Panc1 (cell line): ENCODE measurements around the gene CHRDL1. TPM values are rescaled to one million over a fixed set of nuclear protein-coding genes. Genes with fewer than 3 reads are reported as not detected.
"Not testable (repeated sequence)": the region's sequence is repeated elsewhere in the genome, so short reads cannot be mapped to it uniquely, and the experiment has no call there.

ENCODE experiments used
- ATAC-seq: fragments of 200-7000 bp; cut with Tn5 transposase; 2 replicates; pipeline ENCODE4 v1.9.1; 2020; ENCODE audit warnings: mild to moderate bottlenecking, moderate library complexity
- BruUV-seq: library from RNA; stranded (reverse); fragments of 400-500 nt; replicated peaks from 2 replicates; lab custom pipeline; 2021; lab: Mats Ljungman, UMichigan
- CTCF ChIA-PET: fragments of 300-600 bp; sonication (Branson Sonifier 250); formaldehyde crosslinking; loops from one replicate; lab custom pipeline; 2022; ENCODE audit warnings: antibody characterized with exemption; lab: Charles Lee
- POLR2A ChIA-PET: fragments of 300-600 bp; sonication (Branson Sonifier 250); formaldehyde crosslinking; loops from one replicate; lab custom pipeline; 2022; ENCODE audit warnings: antibody characterized with exemption; lab: Charles Lee
- DNase-seq: peaks from one replicate; pipeline ENCODE4 v3.0.0-alpha.2; 2010; ENCODE audit warnings: low read depth, low spot score
- H3K27ac ChIP-seq: 2 replicates; pipeline ENCODE4 v1.5.1; 2011; ENCODE audit warnings: mild to moderate bottlenecking, low read length, inconsistent platforms
- H3K27me3 ChIP-seq: fragments of 200-500 bp; sonication (Bioruptor generic); 2 replicates; pipeline ENCODE4 v1.6.0; 2014; ENCODE audit warnings: low read length, inconsistent platforms; ENCODE audit not compliant: control insufficient read depth, insufficient read depth
- H3K36me3 ChIP-seq: fragments of 200-500 bp; sonication (Bioruptor generic); 2 replicates; pipeline ENCODE4 v1.5.1; 2014; ENCODE audit warnings: inconsistent platforms, mild to moderate bottlenecking, low read length, moderate library complexity; ENCODE audit not compliant: control insufficient read depth, insufficient read depth
- H3K4me1 ChIP-seq: 2 replicates; pipeline ENCODE4 v1.5.1; 2011; ENCODE audit warnings: inconsistent platforms, mild to moderate bottlenecking, low read length, moderate library complexity; ENCODE audit not compliant: control insufficient read depth, insufficient read depth
- H3K4me3 ChIP-seq, 2 experiments: 2 replicates each; pipeline ENCODE4 v1.5.1; 2011 to 2012; ENCODE audit warnings: low read depth in 2 of 2, low read length in 2 of 2, mild to moderate bottlenecking in 2 of 2, inconsistent platforms in 1 of 2, moderate library complexity in 1 of 2
- H3K9me3 ChIP-seq: fragments of 200-500 bp; sonication (Bioruptor generic); 2 replicates; pipeline ENCODE4 v1.5.1; 2014; ENCODE audit warnings: low read depth, mild to moderate bottlenecking, inconsistent platforms, low read length, moderate library complexity; ENCODE audit not compliant: control insufficient read depth, insufficient read depth
- CTCF ChIP-seq: fragments of 450-650 bp; IDR thresholded peaks from 2 replicates; pipeline ENCODE4 v1.5.1; 2017; ENCODE audit warnings: mild to moderate bottlenecking
- POLR2AphosphoS5 ChIP-seq: IDR thresholded peaks from 2 replicates; pipeline ENCODE4 v1.6.1; 2012; ENCODE audit warnings: mild to moderate bottlenecking, low read depth, low read length, moderate library complexity
- REST ChIP-seq, 2 experiments: IDR thresholded peaks; 2 replicates each; pipeline ENCODE4 v1.6.1; 2011 to 2012; ENCODE audit warnings: low read depth in 2 of 2, control low read depth in 1 of 2, low read length in 1 of 2, mild to moderate bottlenecking in 1 of 2, moderate library complexity in 1 of 2; ENCODE audit not compliant: insufficient read depth in 1 of 2
- SIN3A ChIP-seq: IDR thresholded peaks from 2 replicates; pipeline ENCODE4 v1.6.1; 2012; ENCODE audit warnings: low read depth, mild to moderate bottlenecking, low read length, moderate library complexity, borderline replicate concordance; ENCODE audit not compliant: insufficient read depth
- TCF7L2 ChIP-seq: IDR thresholded peaks from 2 replicates; pipeline ENCODE4 v1.6.1; 2011; ENCODE audit warnings: mild to moderate bottlenecking, low read depth, low read length, inconsistent platforms
- in situ Hi-C: cut with HindIII; loops from 2 replicates; pipeline ENCODE4 v1.10.0; 2016; ENCODE audit warnings: low sequenced_read_pairs, low pct_unique_long_range_greater_than_20kb
- intact Hi-C: fragments of 100-400 bp; cut with micrococcal nuclease; formaldehyde crosslinking; loops from one replicate; pipeline ENCODE4 v1.10.0; 2022; ENCODE audit not compliant: unreplicated experiment
- total RNA-seq: library from RNA; stranded (reverse); gene quantifications from one replicate; pipeline ENCODE4 v1.2.1, GENCODE V29; 2021; ENCODE audit not compliant: unreplicated experiment

The CHRDL1 gene
- total RNA-seq, 1 experiment from 2014 or later, result 0.08 TPM

DNA sequence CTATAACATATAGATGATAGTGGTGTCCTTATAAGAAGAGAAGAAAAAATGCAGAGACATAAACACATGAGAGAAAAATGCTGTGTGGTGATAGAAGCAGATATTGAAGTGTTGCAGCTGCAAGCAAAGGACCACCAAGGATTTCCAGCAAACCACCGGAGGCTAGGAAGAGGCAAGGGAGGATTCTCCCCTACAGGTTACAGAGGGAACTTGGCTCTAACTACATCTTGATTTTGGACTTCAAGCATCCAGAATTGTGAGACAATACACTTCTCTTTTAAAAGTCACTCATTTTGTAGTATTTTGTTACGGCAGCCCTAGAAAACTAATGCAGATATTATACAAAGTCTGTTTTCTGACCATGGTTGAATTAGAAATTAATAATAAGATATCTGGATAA, 30.4 kb upstream of the CHRDL1 start:
- in situ Hi-C loops, result no loop called here
- POLR2A ChIA-PET, result no interaction called here

GRCh38 chrX:110816543-110816942, 20.9 kb upstream of the CHRDL1 start:
- POLR2A ChIA-PET, DNase-seq, H3K4me1 ChIP-seq, ATAC-seq, H3K4me3 ChIP-seq, BruUV-seq, H3K27ac ChIP-seq, H3K36me3 ChIP-seq, CTCF ChIA-PET, H3K27me3 ChIP-seq, H3K9me3 ChIP-seq, intact Hi-C loops, in situ Hi-C loops: not testable (repeated sequence)

More for the DNA sequence above, 30.4 kb upstream of the CHRDL1 start:
- H3K27ac ChIP-seq, result no peak overlapping the region
- intact Hi-C loops, result no loop called here
- H3K4me1 ChIP-seq, result no peaks in the 10 kb centered on the region
- no TSS peak for BruUV-seq
- ATAC-seq (no peak), DNase-seq (no peak)
- no peaks in the 10 kb centered on the region for H3K9me3 ChIP-seq
- H3K4me3 ChIP-seq, result no peak overlapping the region
- H3K36me3 ChIP-seq, result no peaks in the 10 kb centered on the region
- H3K27me3 ChIP-seq, result no peaks in the 10 kb centered on the region
- TF ChIP-seq SIN3A (no peak), CTCF (no peak), REST (IDR thresholded peaks at IDR 0.05; ENCODE audit: insufficient read depth in 1 of 2, low read depth in 2 of 2, low read length in 1 of 2) (no peak), TCF7L2 (no peak), POLR2AphosphoS5 (no peak)
- CTCF ChIA-PET, result no interaction called here

DNA sequence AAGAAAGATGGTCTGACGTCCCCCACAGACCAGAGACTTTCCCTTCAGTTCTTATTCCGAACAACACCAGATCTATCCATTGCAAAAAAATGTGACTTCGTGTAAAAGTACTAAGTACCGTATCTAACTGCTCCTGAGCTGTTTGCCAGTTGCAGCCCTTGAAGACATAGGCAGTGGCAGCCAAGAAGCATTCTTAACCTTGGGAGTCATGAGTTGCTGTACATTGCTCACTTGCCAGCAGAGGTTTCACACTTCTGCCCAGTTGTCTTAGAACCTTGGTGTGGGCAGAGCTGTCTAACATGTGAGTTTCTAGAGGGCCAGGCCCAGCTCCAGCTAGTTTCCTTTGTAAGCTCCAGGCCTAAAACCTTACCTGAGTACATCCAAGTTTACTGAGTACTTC, 10.5 kb upstream of the CHRDL1 start:
- in situ Hi-C loops, result no loop called here
- TF ChIP-seq POLR2AphosphoS5, result no peak
- no peak for TF ChIP-seq CTCF
- no peak for TF ChIP-seq REST (IDR thresholded peaks at IDR 0.05; ENCODE audit: insufficient read depth in 1 of 2, low read depth in 2 of 2, low read length in 1 of 2)
- TF ChIP-seq SIN3A, result no peak
- intact Hi-C loops, result no loop called here
- H3K36me3 ChIP-seq, result no peaks in the 10 kb centered on the region
- ChIA-PET CTCF (no interaction called here), POLR2A (no interaction called here)
- no TSS peak for BruUV-seq
- no peak for ATAC-seq
- H3K27ac ChIP-seq, result no peak overlapping the region
- no peaks in the 10 kb centered on the region for H3K4me1 ChIP-seq
- H3K27me3 ChIP-seq, result no peaks in the 10 kb centered on the region
- H3K4me3 ChIP-seq, result no peak overlapping the region
- H3K9me3 ChIP-seq, result no peaks in the 10 kb centered on the region
- DNase-seq, result no peak
